ENCODE results near the gene PLD2. TPM values are rescaled to one million over a fixed set of nuclear protein-coding genes. Genes with fewer than 3 reads are reported as not detected.

The PLD2 gene
- total and polyA plus RNA-seq, 2 donors (not counting 1 experiment from before 2014, with no cell fraction given), result 12.7 to 14.9 TPM

- no peak within 1 kb of the TSS for H3K4me3 ChIP-seq (replicated peaks in 1 of 4; ENCODE audit: control extremely low read depth in 1 of 4, insufficient read depth in 1 of 4, low read depth in 3 of 4, low read length in 4 of 4)
- H3K9ac ChIP-seq (ENCODE audit: insufficient read depth, low read length), result no peak within 1 kb of the TSS
- no peak within 1 kb of the TSS for H3K4me2 ChIP-seq (ENCODE audit: extremely low read depth, insufficient read depth, low read length)
- no peak within 1 kb of the TSS for H3K27ac ChIP-seq (ENCODE audit: insufficient read depth, low read length)
- DNase-seq (ENCODE audit: low read depth in 2 of 2), result no peak
- no peaks in the 10 kb centered on the region for H3K9me3 ChIP-seq (ENCODE audit: control insufficient read depth, insufficient read depth, low read depth, low read length)
- H3K36me3 ChIP-seq (ENCODE audit: control insufficient read depth, insufficient read depth, low read length), result peaks cover 11% of the 10 kb centered on the region
- peaks cover 2% of the 10 kb centered on the region for H3K79me2 ChIP-seq (ENCODE audit: control insufficient read depth, insufficient read depth, low read length)
- H3K27me3 ChIP-seq (ENCODE audit: control insufficient read depth, insufficient read depth, low read length), result no peaks in the 10 kb centered on the region
- H3K4me1 ChIP-seq (ENCODE audit: control insufficient read depth, extremely low read depth, insufficient read depth, low read length), result no peaks in the 10 kb centered on the region
- no peak for TF ChIP-seq EZH2 (IDR thresholded peaks at IDR 0.05; ENCODE audit: low read length, missing control alignments)
- no peak for TF ChIP-seq CTCF (conservative IDR thresholded peaks at IDR 0.05 in 1 of 2, IDR thresholded peaks at IDR 0.05 in 1 of 2; ENCODE audit: low read depth in 1 of 2, low read length in 2 of 2)
- no peak within 1 kb of the TSS for H2AFZ ChIP-seq (ENCODE audit: low read length)
- H4K20me1 ChIP-seq (ENCODE audit: control insufficient read depth, extremely low read depth, insufficient read depth, low read length), result no peaks in the 10 kb centered on the region
These were observed 4.7 kb upstream of the PLD2 start, which contains the start of gene C17orf114 for GRCh38 chr17:4802228-4802627. Gene C17orf114 (minus strand): TSS chr17:4802328.

- no peak for DNase-seq (ENCODE audit: low read depth in 2 of 2)
- Histone ChIP-seq H4K20me1 (ENCODE audit: control insufficient read depth, extremely low read depth, insufficient read depth, low read length) (no peaks in the 10 kb centered on the region), H3K27ac (ENCODE audit: insufficient read depth, low read length) (no peak overlapping the region), H3K36me3 (ENCODE audit: control insufficient read depth, insufficient read depth, low read length) (peaks cover 4% of the 10 kb centered on the region), H3K9me3 (ENCODE audit: control insufficient read depth, insufficient read depth, low read depth, low read length) (no peaks in the 10 kb centered on the region), H3K9ac (ENCODE audit: insufficient read depth, low read length) (peak overlapping the region; percentile 62), H3K4me3 (replicated peaks in 1 of 4; ENCODE audit: control extremely low read depth in 1 of 4, insufficient read depth in 1 of 4, low read depth in 3 of 4, low read length in 4 of 4) (peak overlapping the region; percentile 67 to 82 (median 79)), H3K4me1 (ENCODE audit: control insufficient read depth, extremely low read depth, insufficient read depth, low read length) (no peaks in the 10 kb centered on the region), H3K27me3 (ENCODE audit: control insufficient read depth, insufficient read depth, low read length) (no peaks in the 10 kb centered on the region), H2AFZ (ENCODE audit: low read length) (peak overlapping the region; percentile 87), H3K79me2 (ENCODE audit: control insufficient read depth, insufficient read depth, low read length) (no peaks in the 10 kb centered on the region), H3K4me2 (ENCODE audit: extremely low read depth, insufficient read depth, low read length) (peak overlapping the region; percentile 82)
- TF ChIP-seq CTCF (conservative IDR thresholded peaks at IDR 0.05 in 1 of 2, IDR thresholded peaks at IDR 0.05 in 1 of 2; ENCODE audit: low read depth in 1 of 2, low read length in 2 of 2) (no peak), EZH2 (IDR thresholded peaks at IDR 0.05; ENCODE audit: low read length, missing control alignments) (no peak)
These were observed 536 bp upstream of the PLD2 start for GRCh38 chr17:4806456-4806776.

GRCh38 chr17:4807605-4808377 is 839 bp downstream of the PLD2 start:
- Histone ChIP-seq H3K9ac (ENCODE audit: insufficient read depth, low read length) (peak overlapping the region; percentile 42), H3K27ac (ENCODE audit: insufficient read depth, low read length) (no peak overlapping the region), H2AFZ (ENCODE audit: low read length) (no peak overlapping the region), H3K27me3 (ENCODE audit: control insufficient read depth, insufficient read depth, low read length) (no peaks in the 10 kb centered on the region), H3K4me3 (replicated peaks in 1 of 4; ENCODE audit: control extremely low read depth in 1 of 4, insufficient read depth in 1 of 4, low read depth in 3 of 4, low read length in 4 of 4) (peak overlapping the region; percentile 46 to 82 (median 74)), H3K4me1 (ENCODE audit: control insufficient read depth, extremely low read depth, insufficient read depth, low read length) (no peaks in the 10 kb centered on the region), H4K20me1 (ENCODE audit: control insufficient read depth, extremely low read depth, insufficient read depth, low read length) (no peaks in the 10 kb centered on the region), H3K9me3 (ENCODE audit: control insufficient read depth, insufficient read depth, low read depth, low read length) (no peaks in the 10 kb centered on the region), H3K4me2 (ENCODE audit: extremely low read depth, insufficient read depth, low read length) (peak overlapping the region; percentile 40), H3K79me2 (ENCODE audit: control insufficient read depth, insufficient read depth, low read length) (no peaks in the 10 kb centered on the region), H3K36me3 (ENCODE audit: control insufficient read depth, insufficient read depth, low read length) (peaks cover 4% of the 10 kb centered on the region)
- no peak for DNase-seq (ENCODE audit: low read depth in 2 of 2)
- no peak for TF ChIP-seq EZH2 (IDR thresholded peaks at IDR 0.05; ENCODE audit: low read length, missing control alignments)
- TF ChIP-seq CTCF (conservative IDR thresholded peaks at IDR 0.05 in 1 of 2, IDR thresholded peaks at IDR 0.05 in 1 of 2; ENCODE audit: low read depth in 1 of 2, low read length in 2 of 2), result no peak
